Measurements from ENCODE around the gene NSG1. TPM values are rescaled to one million over a fixed set of nuclear protein-coding genes. Genes with fewer than 3 reads are reported as not detected.

NSG1 gene
- total RNA-seq, 6 donors from 2014 or later, result 0.29 to 3.8 (median 1.3) TPM; not detected in 1

- Histone ChIP-seq H3K27me3 (no peaks in the 10 kb centered on the region), H3K9me3 (no peaks in the 10 kb centered on the region), H3K27ac (no peak overlapping the region), H3K4me1 (no peaks in the 10 kb centered on the region), H3K36me3 (no peaks in the 10 kb centered on the region), H3K4me3 (no peak overlapping the region)
- TF ChIP-seq CTCF (IDR thresholded peaks at IDR 0.05) (no peak), POLR2A (IDR thresholded peaks at IDR 0.05) (no peak), EP300 (IDR thresholded peaks at IDR 0.05) (no peak), POLR2AphosphoS5 (IDR thresholded peaks at IDR 0.05) (no peak)
- WGBS, 2 donors, result 56 to 74% methylated on average over 8 to 11 of the region's 11 CpGs
- no peak for DNase-seq
- no peak for ATAC-seq (ENCODE audit: low FRiP score in 2 of 2)
These were observed 17.9 kb upstream of the NSG1 start for GRCh38 chr4:4368809-4369580.

- H3K27me3 ChIP-seq, result no peaks in the 10 kb centered on the region
- no peaks in the 10 kb centered on the region for H3K9me3 ChIP-seq
- 81 to 86% methylated on average over 6 of the region's 6 CpGs for WGBS, 2 donors
- H3K36me3 ChIP-seq, result no peaks in the 10 kb centered on the region
- no peak overlapping the region for H3K4me3 ChIP-seq
- no peak overlapping the region for H3K27ac ChIP-seq
- TF ChIP-seq CTCF (IDR thresholded peaks at IDR 0.05) (no peak), POLR2A (IDR thresholded peaks at IDR 0.05) (no peak), POLR2AphosphoS5 (IDR thresholded peaks at IDR 0.05) (no peak), EP300 (IDR thresholded peaks at IDR 0.05) (no peak)
- DNase-seq (no peak), ATAC-seq (ENCODE audit: low FRiP score in 2 of 2) (no peak)
- no peaks in the 10 kb centered on the region for H3K4me1 ChIP-seq
These were observed 12.4 kb upstream of the NSG1 start for GRCh38 chr4:4374388-4375098.

- TF ChIP-seq EP300 (IDR thresholded peaks at IDR 0.05), result no peak
- no peak for TF ChIP-seq CTCF (IDR thresholded peaks at IDR 0.05)
- no peak for TF ChIP-seq POLR2A (IDR thresholded peaks at IDR 0.05)
- no peak for TF ChIP-seq POLR2AphosphoS5 (IDR thresholded peaks at IDR 0.05)
- 81 to 84% methylated on average over 4 of the region's 4 CpGs for WGBS, 2 donors
- no peak overlapping the region for H3K27ac ChIP-seq
- DNase-seq (no peak), ATAC-seq (ENCODE audit: low FRiP score in 2 of 2) (no peak)
- H3K9me3 ChIP-seq, result no peaks in the 10 kb centered on the region
- H3K4me1 ChIP-seq, result no peaks in the 10 kb centered on the region
- no peaks in the 10 kb centered on the region for H3K27me3 ChIP-seq
- no peak overlapping the region for H3K4me3 ChIP-seq
- H3K36me3 ChIP-seq, result no peaks in the 10 kb centered on the region
These were observed 10.8 kb upstream of the NSG1 start for GRCh38 chr4:4376074-4376473.

GRCh38 chr4:4377191-4377590 is 9.7 kb upstream of the NSG1 start:
- WGBS, 2 donors, result 86% methylated on average over 12 of the region's 12 CpGs
- H3K27me3 ChIP-seq, result no peaks in the 10 kb centered on the region
- ATAC-seq (ENCODE audit: low FRiP score in 2 of 2) (no peak), DNase-seq (no peak)
- H3K4me3 ChIP-seq, result no peak overlapping the region
- H3K36me3 ChIP-seq, result no peaks in the 10 kb centered on the region
- no peaks in the 10 kb centered on the region for H3K4me1 ChIP-seq
- TF ChIP-seq CTCF (IDR thresholded peaks at IDR 0.05) (no peak), EP300 (IDR thresholded peaks at IDR 0.05) (no peak), POLR2AphosphoS5 (IDR thresholded peaks at IDR 0.05) (no peak), POLR2A (IDR thresholded peaks at IDR 0.05) (no peak)
- no peaks in the 10 kb centered on the region for H3K9me3 ChIP-seq
- no peak overlapping the region for H3K27ac ChIP-seq

Measured in upper lobe of left lung (tissue), 6 donors.